ENCODE measurements around the gene DNAI2.

DNA sequence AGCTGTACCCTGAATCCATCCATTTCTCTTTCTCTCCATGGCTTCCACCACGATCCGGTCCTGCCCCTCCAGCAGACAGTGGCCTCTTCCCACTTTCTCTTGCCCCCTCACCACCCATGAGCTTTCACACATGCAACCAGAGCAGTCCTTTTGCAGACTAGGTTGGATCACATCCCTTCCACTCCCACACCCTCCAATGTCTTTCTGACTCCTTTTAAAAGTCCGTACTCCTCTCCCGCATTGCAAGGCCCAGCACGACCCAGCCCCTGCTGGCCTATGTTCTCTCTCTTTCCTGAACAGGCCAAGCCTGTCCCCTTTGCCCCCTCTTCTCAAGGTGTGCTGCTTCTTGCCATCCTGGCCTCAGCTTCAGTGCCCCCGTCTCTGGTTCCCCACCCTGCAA is 22.5 kb upstream of the DNAI2 start:
- TF ChIP-seq, protein P1, sequence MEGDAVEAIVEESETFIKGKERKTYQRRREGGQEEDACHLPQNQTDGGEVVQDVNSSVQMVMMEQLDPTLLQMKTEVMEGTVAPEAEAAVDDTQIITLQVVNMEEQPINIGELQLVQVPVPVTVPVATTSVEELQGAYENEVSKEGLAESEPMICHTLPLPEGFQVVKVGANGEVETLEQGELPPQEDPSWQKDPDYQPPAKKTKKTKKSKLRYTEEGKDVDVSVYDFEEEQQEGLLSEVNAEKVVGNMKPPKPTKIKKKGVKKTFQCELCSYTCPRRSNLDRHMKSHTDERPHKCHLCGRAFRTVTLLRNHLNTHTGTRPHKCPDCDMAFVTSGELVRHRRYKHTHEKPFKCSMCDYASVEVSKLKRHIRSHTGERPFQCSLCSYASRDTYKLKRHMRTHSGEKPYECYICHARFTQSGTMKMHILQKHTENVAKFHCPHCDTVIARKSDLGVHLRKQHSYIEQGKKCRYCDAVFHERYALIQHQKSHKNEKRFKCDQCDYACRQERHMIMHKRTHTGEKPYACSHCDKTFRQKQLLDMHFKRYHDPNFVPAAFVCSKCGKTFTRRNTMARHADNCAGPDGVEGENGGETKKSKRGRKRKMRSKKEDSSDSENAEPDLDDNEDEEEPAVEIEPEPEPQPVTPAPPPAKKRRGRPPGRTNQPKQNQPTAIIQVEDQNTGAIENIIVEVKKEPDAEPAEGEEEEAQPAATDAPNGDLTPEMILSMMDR (conservative IDR thresholded peaks at IDR 0.05) = no peak
- no peak for TF ChIP-seq ZFX (IDR thresholded peaks at IDR 0.05)

All from C4-2B (cell line).